GM18505 (cell line): Measurements from ENCODE around the gene SBF2.
"Not testable (repeated sequence)": the region's sequence is repeated elsewhere in the genome, so short reads cannot be mapped to it uniquely, and the experiment has no call there.

ENCODE experiments used
- ATAC-seq: cut with Tn5 transposase; IDR thresholded peaks from one replicate; pipeline ENCODE4 v1.9.1; 2021; ENCODE audit not compliant: unreplicated experiment
- POLR2A ChIP-seq: IDR thresholded peaks from 4 replicates; pipeline ENCODE4 v1.6.1; 2011; ENCODE audit warnings: borderline replicate concordance; ENCODE audit not compliant: insufficient read depth, insufficient read length; ENCODE audit errors: extremely low read depth

The SBF2 gene

GRCh38 chr11:9927670-9928069, 366.3 kb downstream of the SBF2 start:
- no peak for ATAC-seq

GRCh38 chr11:9923280-9923679, 370.7 kb downstream of the SBF2 start:
- no peak for TF ChIP-seq POLR2A
- ATAC-seq: no peak

More at GRCh38 chr11:9927670-9928069, 366.3 kb downstream of the SBF2 start:
- TF ChIP-seq POLR2A: no peak

GRCh38 chr11:9922806-9923205, 371.2 kb downstream of the SBF2 start:
- TF ChIP-seq POLR2A: no peak
- ATAC-seq: no peak

GRCh38 chr11:9916480-9916879, 377.5 kb downstream of the SBF2 start:
- TF ChIP-seq POLR2A: no peak
- ATAC-seq: no peak

- TF ChIP-seq POLR2A: no peak
- no peak for ATAC-seq
These were observed 380.0 kb downstream of the SBF2 start for GRCh38 chr11:9914064-9914463.

- ATAC-seq: no peak
- no peak for TF ChIP-seq POLR2A
These were observed 387.8 kb downstream of the SBF2 start for GRCh38 chr11:9905960-9906791.

- no peak for ATAC-seq
- TF ChIP-seq POLR2A: no peak
These were observed 388.5 kb downstream of the SBF2 start for GRCh38 chr11:9905501-9905951.

- no peak for TF ChIP-seq POLR2A
- ATAC-seq: no peak
These were observed 390.4 kb downstream of the SBF2 start for GRCh38 chr11:9903579-9903978.

GRCh38 chr11:9901943-9902342, 392.1 kb downstream of the SBF2 start:
- no peak for TF ChIP-seq POLR2A
- no peak for ATAC-seq

- not testable (repeated sequence) for ATAC-seq
These were observed 393.8 kb downstream of the SBF2 start for GRCh38 chr11:9900253-9900652.

- no peak for ATAC-seq
- TF ChIP-seq POLR2A: no peak
These were observed 394.3 kb downstream of the SBF2 start for GRCh38 chr11:9899676-9900075.

- no peak for ATAC-seq
These were observed 397.1 kb downstream of the SBF2 start for GRCh38 chr11:9896902-9897301.

GRCh38 chr11:9895006-9895405, 399.0 kb downstream of the SBF2 start:
- ATAC-seq: no peak

More at GRCh38 chr11:9896902-9897301, 397.1 kb downstream of the SBF2 start:
- no peak for TF ChIP-seq POLR2A

GRCh38 chr11:9893474-9893873, 400.5 kb downstream of the SBF2 start:
- no peak for ATAC-seq
- no peak for TF ChIP-seq POLR2A

More at GRCh38 chr11:9895006-9895405, 399.0 kb downstream of the SBF2 start:
- TF ChIP-seq POLR2A: no peak
